Putamen (tissue), 1 donor: ENCODE data around the gene C11orf21.
"Not testable (repeated sequence)": the region's sequence is repeated elsewhere in the genome, so short reads cannot be mapped to it uniquely, and the experiment has no call there.

Experiments used
- DNase-seq: peaks from one replicate; pipeline ENCODE4 v3.0.0-alpha.2; 2016; ENCODE audit warnings: low spot score

C11orf21 gene

GRCh38 chr11:2301631-2302305 lies at the start of gene C11orf21, which contains the start of gene TSPAN32:
TSS of gene C11orf21 (minus strand) at chr11:2301918. CDS start at chr11:2301808, 110 bp downstream.
TSS of gene TSPAN32 (plus strand) at chr11:2302013. CDS start at chr11:2302150, 137 bp downstream.
- DNase-seq, result peak; percentile 17

GRCh38 chr11:2348986-2349385 lies 47.3 kb upstream of the C11orf21 start:
- no peak for DNase-seq

- DNase-seq, result no peak
These were observed 45.7 kb upstream of the C11orf21 start for GRCh38 chr11:2347308-2347830.

- no peak for DNase-seq
These were observed 45.0 kb upstream of the C11orf21 start for GRCh38 chr11:2346586-2347307.

GRCh38 chr11:2346014-2346413 lies 44.3 kb upstream of the C11orf21 start:
- DNase-seq, result no peak

- DNase-seq, result no peak
These were observed 43.3 kb upstream of the C11orf21 start for GRCh38 chr11:2345050-2345449.

- DNase-seq, result no peak
These were observed 41.8 kb upstream of the C11orf21 start for GRCh38 chr11:2343502-2343901.

- no peak for DNase-seq
These were observed 41.3 kb upstream of the C11orf21 start for GRCh38 chr11:2342981-2343380.

- DNase-seq, result no peak
These were observed 40.8 kb upstream of the C11orf21 start for GRCh38 chr11:2342557-2342956.

- DNase-seq, result not testable (repeated sequence)
These were observed 37.0 kb upstream of the C11orf21 start for GRCh38 chr11:2338760-2339159.

GRCh38 chr11:2335286-2335685 lies 33.6 kb upstream of the C11orf21 start:
- DNase-seq, result not testable (repeated sequence)

- DNase-seq, result not testable (repeated sequence)
These were observed 31.9 kb upstream of the C11orf21 start for GRCh38 chr11:2333486-2334205.

GRCh38 chr11:2332569-2332968 lies 30.9 kb upstream of the C11orf21 start:
- DNase-seq, result not testable (repeated sequence)

GRCh38 chr11:2331404-2331803 lies 29.7 kb upstream of the C11orf21 start:
- no peak for DNase-seq

GRCh38 chr11:2330696-2331095 lies 29.0 kb upstream of the C11orf21 start:
- DNase-seq, result no peak

- DNase-seq, result no peak
These were observed 27.8 kb upstream of the C11orf21 start for GRCh38 chr11:2329551-2329950.

GRCh38 chr11:2328656-2329354 lies 27.1 kb upstream of the C11orf21 start:
- no peak for DNase-seq

GRCh38 chr11:2328021-2328420 lies 26.3 kb upstream of the C11orf21 start:
- no peak for DNase-seq

- DNase-seq, result no peak
These were observed 25.3 kb upstream of the C11orf21 start for GRCh38 chr11:2327032-2327431.

- no peak for DNase-seq
These were observed 24.0 kb upstream of the C11orf21 start for GRCh38 chr11:2325719-2326118.

GRCh38 chr11:2325123-2325522 lies 23.4 kb upstream of the C11orf21 start:
- DNase-seq, result no peak

GRCh38 chr11:2321311-2321683 lies 19.6 kb upstream of the C11orf21 start:
- no peak for DNase-seq
